HL-60/S4 treated with phorbol 12-myristate 13-acetate at 8.2 ng/mL for 4 days and 3 days (cell line): Measurements from ENCODE around the gene PPFIBP2.
"Not testable (repeated sequence)": the region's sequence is repeated elsewhere in the genome, so short reads cannot be mapped to it uniquely, and the experiment has no call there.

Source experiments
- in situ Hi-C: fragments of 300-500 bp; cut with MboI; formaldehyde crosslinking; loops from 2 replicates; pipeline ENCODE4 v1.15.0; 2022; ENCODE audit warnings: low sequenced_read_pairs

PPFIBP2 gene

DNA sequence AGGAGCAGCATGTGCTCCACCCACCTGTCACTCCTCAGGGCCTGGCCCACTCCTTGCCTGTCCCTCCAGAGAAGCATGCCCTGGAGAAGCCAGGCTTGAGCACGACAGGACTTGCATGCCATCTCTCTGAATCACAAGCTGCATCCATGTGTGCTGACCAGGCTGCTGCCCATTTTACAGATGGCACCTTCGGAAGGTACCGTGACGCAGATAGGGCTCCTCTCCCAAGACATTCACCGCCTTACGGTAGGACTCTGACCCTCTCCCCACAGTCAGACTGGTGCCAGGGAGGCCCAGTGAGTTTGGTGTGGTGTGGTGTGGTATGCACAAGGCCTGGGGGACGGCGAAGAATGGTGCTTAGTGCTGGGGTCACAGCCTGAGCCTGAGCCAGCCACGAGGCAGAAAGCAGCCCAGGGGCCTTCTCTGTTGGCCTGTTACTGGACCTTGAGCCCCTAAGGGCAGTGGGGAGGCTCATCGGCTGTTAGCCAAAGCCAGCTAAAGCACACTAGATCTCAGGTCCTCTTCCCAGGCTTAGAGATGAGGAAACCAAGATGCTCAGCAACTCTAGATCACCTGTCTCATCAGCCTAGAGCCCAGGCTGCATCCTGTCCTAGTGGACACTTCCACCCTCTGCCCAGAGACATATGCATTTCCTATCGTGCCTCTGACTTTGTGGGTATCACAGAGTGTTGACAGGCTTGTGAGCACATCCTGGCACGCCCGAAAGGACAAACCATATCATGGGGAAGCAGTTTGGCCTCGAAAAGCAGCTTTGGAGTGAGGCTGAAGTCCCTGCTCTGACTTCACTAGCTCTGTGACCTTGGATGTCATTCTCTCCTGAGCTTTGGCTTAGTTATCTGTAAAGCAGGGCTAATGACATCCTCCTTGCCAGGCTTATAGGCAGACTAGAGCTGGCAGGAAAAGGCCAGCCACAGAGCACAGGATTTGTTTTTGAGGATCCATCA, 141.7 kb downstream of the PPFIBP2 start:
- in situ Hi-C loops = no loop called here

GRCh38 chr11:7656704-7657103, 142.9 kb downstream of the PPFIBP2 start:
- in situ Hi-C loops = no loop called here

GRCh38 chr11:7657306-7658025, 143.7 kb downstream of the PPFIBP2 start:
- in situ Hi-C loops = no loop called here

GRCh38 chr11:7663531-7663930, 149.7 kb downstream of the PPFIBP2 start:
- in situ Hi-C loops = not testable (repeated sequence)

GRCh38 chr11:7664867-7665266, 151.1 kb downstream of the PPFIBP2 start:
- in situ Hi-C loops = no loop called here

DNA sequence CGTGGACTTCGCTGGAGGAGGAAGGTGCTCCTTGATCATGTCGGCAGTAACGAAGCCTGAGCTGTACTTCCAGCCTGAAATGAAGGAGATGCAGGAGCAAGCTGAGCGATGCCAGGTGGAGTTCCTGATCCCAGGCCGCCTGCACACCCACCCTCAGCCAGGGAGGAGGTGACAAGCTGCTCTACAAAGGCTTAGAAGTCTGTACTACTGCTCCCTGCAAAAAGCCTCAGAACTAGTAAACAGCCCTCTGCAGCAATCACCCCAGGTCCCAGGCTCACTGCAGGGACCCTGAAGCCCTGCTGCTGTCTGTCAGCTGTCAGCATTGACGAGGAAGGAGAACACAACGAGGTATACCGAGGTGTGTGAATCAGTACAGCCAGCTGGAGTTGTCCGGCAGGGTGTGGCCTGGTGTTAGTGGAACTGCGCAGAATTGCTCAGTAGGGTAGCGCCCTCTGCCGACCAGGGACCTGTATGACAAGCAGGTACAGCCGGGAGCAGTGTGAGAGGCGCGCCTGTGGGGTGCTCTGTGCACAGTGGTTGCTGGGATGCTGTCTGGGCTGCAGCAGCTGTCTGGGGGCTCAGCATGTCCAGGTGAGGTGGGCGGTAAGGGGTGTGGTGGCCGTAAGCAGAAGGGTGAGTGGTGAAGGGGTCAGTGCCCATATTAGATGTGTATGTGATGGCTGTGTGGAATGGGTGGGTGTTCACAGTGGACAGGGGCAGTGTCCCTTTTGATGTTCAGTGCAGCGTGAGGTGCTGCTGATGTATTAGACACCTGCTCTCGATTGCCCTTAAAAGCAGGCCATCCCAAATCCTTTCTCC, 151.9 kb downstream of the PPFIBP2 start:
- in situ Hi-C loops = no loop called here

DNA sequence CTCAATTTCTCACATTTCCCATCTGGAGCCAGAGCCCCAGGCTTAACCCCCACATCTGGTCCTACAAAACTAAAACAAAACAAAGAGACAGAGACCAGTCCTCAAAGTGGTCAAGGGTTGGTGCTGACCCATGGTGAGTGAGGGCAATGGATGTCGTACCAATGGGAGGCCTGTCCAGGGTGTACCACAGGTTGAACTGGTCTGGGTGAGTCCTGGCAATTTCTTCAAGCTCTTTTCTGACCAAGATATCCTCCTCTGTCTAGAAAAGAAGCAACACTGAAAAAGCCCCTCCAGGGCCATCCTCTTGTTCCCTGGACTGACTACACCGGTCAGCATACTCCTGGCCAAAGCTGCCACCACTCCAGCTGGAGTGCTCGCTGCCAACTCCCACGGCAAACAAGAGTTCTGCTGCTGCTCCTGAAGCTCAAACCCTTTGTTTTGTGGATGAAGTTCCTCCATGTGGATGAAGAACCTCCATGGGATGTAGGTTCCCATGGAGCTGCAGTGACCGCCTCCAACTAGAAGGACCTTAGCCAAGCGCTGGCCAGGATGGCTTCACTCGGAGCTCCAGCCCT, 152.6 kb downstream of the PPFIBP2 start:
- in situ Hi-C loops = no loop called here

GRCh38 chr11:7667460-7667859, 153.7 kb downstream of the PPFIBP2 start:
- in situ Hi-C loops = no loop called here

DNA sequence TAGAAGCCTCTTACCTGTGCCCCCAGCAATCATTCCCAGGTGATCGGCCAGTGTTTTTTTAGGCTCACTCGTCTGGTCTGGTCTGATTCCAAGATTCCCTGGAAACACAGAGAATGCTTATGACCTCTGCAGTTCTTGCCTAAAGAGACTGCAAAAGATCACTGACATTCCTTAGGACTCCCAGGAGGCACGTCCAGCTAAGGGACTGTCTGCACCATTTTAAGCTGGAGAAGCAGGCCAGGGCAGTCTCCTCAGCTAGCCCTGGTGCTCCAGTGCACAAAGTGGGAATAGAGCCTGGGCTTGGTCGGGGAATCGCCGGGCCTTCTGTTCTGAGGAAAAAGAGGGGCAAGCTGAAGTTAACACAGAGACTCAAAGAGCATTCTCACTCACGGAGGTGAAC, 154.7 kb downstream of the PPFIBP2 start:
- in situ Hi-C loops = no loop called here

- in situ Hi-C loops = no loop called here
Measured at GRCh38 chr11:7668911-7669310, 155.1 kb downstream of the PPFIBP2 start.

GRCh38 chr11:7670641-7671040, 156.8 kb downstream of the PPFIBP2 start:
- in situ Hi-C loops = no loop called here

DNA sequence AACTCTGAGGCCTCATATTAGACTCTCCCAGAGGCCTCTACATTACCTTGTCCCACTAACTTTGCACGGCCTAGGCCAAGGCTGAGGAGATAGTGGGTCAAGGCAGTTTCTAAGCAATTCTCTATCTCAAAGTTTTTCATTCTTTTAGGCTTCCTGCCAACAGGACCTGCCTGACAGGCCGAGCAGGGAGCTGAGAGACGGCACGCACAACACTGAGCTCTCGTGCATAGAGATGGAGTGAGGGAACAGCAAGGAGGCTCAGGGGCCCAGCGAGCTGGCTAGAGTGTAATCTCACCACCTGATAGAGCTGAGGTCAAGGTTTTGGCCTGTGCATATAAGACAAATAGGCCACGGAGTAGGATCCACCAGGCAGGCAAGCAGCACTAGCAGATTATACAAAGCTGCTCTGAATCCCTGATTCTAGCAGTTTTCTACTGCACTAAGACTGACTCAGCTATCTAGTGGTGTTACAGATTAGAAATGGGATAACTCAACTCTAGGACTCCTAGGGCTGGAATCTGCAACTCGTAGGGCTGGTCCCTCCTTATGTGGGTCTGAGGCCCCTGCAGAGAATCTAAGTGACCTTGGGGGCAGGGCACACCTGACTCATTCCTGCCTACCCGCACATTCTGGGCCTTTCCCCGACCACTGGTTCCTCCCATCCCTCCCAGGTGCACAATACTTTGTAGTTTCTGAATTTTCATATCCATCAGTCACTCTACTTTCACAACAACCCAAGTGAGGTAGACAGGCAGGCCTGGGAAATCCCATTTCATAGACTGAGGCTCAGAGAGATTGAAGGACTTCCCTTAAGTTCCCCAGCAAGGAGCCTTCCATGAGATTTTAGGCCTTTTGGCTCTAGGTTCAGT, 157.8 kb downstream of the PPFIBP2 start:
- in situ Hi-C loops = no loop called here

DNA sequence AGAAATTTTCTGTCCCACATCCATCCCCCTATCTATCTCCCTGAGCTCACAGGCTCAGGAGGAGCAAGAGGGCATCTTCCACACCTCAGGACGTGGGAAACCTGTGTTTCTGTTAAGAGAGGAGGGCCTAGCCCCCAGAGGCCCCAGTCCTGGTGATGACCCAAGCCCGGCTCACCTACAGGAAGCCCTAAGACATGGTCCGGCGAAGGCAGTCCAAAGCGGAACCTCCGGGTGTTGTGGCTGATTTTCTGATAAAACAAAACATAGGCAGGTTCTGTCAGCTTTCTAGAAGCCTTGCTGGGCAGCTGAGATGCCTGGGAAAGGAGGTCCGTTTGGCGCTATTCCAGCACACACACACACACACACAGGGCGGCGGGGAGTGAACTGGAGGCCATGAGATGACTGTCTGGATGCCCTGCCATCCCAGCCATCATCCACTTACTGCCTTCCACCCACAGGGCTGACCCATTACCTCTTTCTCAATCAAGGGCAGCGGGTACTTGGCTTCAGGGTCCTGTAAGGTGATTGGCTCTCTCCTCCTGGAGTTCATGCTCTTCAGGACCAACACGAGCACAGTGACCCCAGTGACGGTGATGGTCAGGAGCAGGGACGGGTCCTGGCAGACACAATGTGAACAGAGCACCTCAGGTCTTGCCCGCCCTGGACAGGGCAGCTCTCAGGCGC, 158.6 kb downstream of the PPFIBP2 start:
- in situ Hi-C loops = no loop called here

DNA sequence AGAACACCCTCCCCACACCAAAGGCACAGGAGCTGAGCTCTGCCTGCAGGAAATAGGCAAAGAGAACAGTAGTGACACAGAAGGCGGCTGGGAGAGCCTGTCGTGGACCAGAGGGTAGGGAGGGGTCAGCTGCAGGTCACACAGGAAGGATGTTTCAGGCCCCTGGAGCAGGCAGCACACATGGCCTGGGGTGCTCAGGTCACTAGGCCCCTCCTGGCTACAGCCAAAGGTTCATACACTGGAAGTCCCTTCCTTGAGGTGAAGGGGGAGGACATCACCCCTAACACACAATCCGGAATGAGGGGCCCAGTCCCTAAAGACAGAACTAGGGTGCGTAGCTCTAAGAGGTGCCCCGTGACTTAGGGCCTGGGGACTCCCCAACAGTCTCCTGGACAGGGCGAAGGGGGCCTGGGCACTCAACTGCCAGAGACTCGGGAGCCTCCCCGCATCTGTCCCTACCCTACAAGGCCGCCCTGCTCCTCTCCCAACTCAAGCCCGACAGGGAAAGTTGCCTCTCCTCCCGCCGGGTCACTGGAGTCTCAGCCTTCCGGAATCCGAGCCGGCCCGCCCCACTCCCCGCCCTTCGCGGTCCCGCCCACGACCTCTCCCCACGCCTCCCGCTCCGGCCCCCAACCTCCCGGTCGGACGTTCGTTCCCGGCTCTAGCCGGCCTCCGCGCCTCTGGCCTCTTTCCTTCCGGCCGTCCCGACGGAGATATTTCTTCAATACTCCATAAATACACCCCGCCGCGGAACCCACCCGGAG, 159.3 kb downstream of the PPFIBP2 start, which contains the start of gene CYB5R2:
CYB5R2 (minus strand) TSS at position 541 of the 764 bp plus-strand sequence. CDS start 675 bp downstream, outside the sequence.
- in situ Hi-C loops = no loop called here

GRCh38 chr11:7673724-7674434, 160.1 kb downstream of the PPFIBP2 start:
- in situ Hi-C loops = no loop called here

GRCh38 chr11:7675631-7676030, 161.8 kb downstream of the PPFIBP2 start:
- in situ Hi-C loops = loop anchor here (25.0 kb wide), 1 partner anchor 563 kb away; no protein-coding TSS in a partner anchor

DNA sequence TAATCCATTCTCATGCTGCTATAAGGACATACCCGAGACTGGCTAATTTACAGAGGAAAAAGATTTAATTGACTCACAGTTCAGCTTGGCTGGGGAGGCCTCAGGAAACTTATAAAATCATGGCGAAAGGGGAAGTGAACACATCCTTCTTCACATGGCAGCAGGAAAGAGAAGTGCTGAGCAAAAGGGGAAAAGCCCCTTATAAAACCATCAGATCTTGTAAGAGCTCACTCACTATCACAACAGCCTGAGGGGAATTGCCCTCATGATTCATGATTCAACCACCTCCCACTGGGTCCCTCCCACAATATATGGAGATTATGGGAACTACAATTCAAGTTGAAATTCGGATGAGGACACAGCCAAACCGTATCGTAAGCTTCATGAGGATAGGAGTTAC, 163.3 kb downstream of the PPFIBP2 start:
- in situ Hi-C loops = loop anchor here (25.0 kb wide), 1 partner anchor 565 kb away; no protein-coding TSS in a partner anchor
